ENCODE results near the gene NLRC5. TPM values are rescaled to one million over a fixed set of nuclear protein-coding genes. Genes with fewer than 3 reads are reported as not detected.

The NLRC5 gene
- total RNA-seq, 2 experiments from 2014 or later: 135 to 153 TPM

DNA sequence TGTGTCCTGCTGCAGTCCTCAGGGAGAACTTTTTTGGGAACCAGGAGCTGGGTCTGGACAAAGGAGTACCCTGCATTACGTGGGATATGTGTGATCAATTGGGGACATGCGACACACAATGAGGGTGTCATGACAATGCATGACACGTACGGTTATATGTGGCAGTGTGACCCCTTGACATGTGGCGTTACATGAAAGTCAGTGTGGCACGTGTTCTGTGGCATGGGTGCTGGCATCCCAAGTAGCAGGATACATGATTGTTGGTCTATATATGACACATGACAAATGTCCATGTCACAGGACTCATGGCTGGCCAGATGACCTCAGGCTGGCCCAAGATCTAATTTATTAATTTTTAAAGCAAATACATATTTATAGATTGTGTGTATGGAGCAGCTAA is 93.3 kb downstream of the NLRC5 start:
- intact Hi-C loops (cut with micrococcal nuclease): loop anchor here (10.0 kb wide), 1 partner anchor 212 kb away; no protein-coding TSS in a partner anchor
- Mint-ChIP-seq H3K27ac (no peak overlapping the region), H3K9me3 (no peaks in the 10 kb centered on the region), H3K27me3 (no peaks in the 10 kb centered on the region), H3K4me1 (ENCODE audit: low read depth) (peaks cover 10% of the 10 kb centered on the region), H3K4me3 (no peak overlapping the region), H3K36me3 (ENCODE audit: low read depth) (peaks cover 15% of the 10 kb centered on the region)
- ATAC-seq (no peak), DNase-seq (no peak)
- no peak for TF ChIP-seq CTCF (IDR thresholded peaks at IDR 0.05)
- CTCF ChIA-PET: interaction anchor here (1.1 to 10.1 kb wide), 13 partner anchors 14 to 214 kb away, joined by 3 to 114 read pairs (median 12); partner anchors contain the start of gene CPNE2
- POLR2A ChIA-PET: interaction anchor here (0.9 to 3.0 kb wide), 5 partner anchors 9 to 99 kb away, joined by 3 to 17 read pairs (median 4); partner anchors contain the start of gene CPNE2

GRCh38 chr16:57083485-57084126 is 94.2 kb downstream of the NLRC5 start:
- Mint-ChIP-seq H3K27ac (peak overlapping the region; percentile 56), H3K36me3 (ENCODE audit: low read depth) (peaks cover 15% of the 10 kb centered on the region), H3K27me3 (no peaks in the 10 kb centered on the region), H3K4me1 (ENCODE audit: low read depth) (peaks cover 10% of the 10 kb centered on the region), H3K4me3 (no peak overlapping the region), H3K9me3 (no peaks in the 10 kb centered on the region)
- TF ChIP-seq CTCF (IDR thresholded peaks at IDR 0.05): no peak
- DNase-seq: no peak
- CTCF ChIA-PET: interaction anchor here (0.6 to 10.1 kb wide), 42 partner anchors 9 to 334 kb away, joined by 3 to 114 read pairs (median 6); partner anchors contain the start of genes CPNE2, NLRC5, PSME3IP1 and RSPRY1
- intact Hi-C loops (cut with micrococcal nuclease): loop anchor here (2.0 to 10.0 kb wide), 2 partner anchors 85 to 211 kb away; no protein-coding TSS in a partner anchor
- peak; percentile 5 for ATAC-seq
- POLR2A ChIA-PET: interaction anchor here (0.6 to 3.0 kb wide), 12 partner anchors 9 to 150 kb away, joined by 3 to 17 read pairs (median 3); partner anchors contain the start of gene CPNE2

DNA sequence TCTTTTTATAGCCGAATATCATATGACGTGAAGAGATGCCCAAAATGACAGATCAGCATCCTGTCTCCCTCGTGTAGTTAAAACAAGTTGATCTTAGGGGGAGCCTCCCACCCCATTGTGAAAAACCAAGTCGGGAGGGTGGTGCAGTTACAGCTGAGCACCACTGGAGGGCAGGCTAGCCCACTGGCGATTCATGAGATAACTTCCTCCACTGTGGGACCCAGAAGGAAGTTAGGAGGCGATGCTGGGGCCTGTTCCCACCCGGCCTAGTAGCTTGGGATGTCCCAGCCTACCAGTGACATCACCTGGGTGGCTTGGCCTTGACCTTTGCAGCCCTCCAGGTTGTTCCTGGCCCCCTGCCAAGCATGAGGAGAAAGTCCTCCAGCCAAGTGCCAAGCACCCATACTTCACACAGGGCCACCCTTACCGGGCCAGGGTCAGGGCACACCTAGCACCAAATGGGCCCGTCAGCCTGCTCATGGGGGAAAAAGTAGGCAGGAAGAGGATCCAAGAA is 95.0 kb downstream of the NLRC5 start:
- DNase-seq (peak; percentile 88), ATAC-seq (peak; percentile 95)
- ChIA-PET CTCF (interaction anchor here (0.6 to 10.1 kb wide), 47 partner anchors 10 to 333 kb away, joined by 3 to 114 read pairs (median 4); partner anchors contain the start of genes CPNE2, NLRC5, PSME3IP1 and RSPRY1), POLR2A (interaction anchor here (0.7 to 3.0 kb wide), 9 partner anchors 9 to 153 kb away, joined by 3 to 17 read pairs (median 4); partner anchors contain the start of genes CPNE2 and NLRC5)
- Mint-ChIP-seq H3K4me3 (no peak overlapping the region), H3K27me3 (no peaks in the 10 kb centered on the region), H3K27ac (peak overlapping the region; percentile 56), H3K4me1 (ENCODE audit: low read depth) (peaks cover 10% of the 10 kb centered on the region), H3K36me3 (ENCODE audit: low read depth) (peaks cover 14% of the 10 kb centered on the region), H3K9me3 (no peaks in the 10 kb centered on the region)
- TF ChIP-seq CTCF (IDR thresholded peaks at IDR 0.05): peak; percentile 97
- intact Hi-C loops (cut with micrococcal nuclease): loop anchor here (2.0 to 10.0 kb wide), 2 partner anchors 84 to 210 kb away; no protein-coding TSS in a partner anchor

- intact Hi-C loops (cut with micrococcal nuclease): loop anchor here (2.0 to 10.0 kb wide), 2 partner anchors 84 to 210 kb away; no protein-coding TSS in a partner anchor
- ChIA-PET POLR2A (interaction anchor here (0.6 to 3.0 kb wide), 8 partner anchors 8 to 154 kb away, joined by 3 to 17 read pairs (median 4); partner anchors contain the start of genes CPNE2 and NLRC5), CTCF (interaction anchor here (0.6 to 10.1 kb wide), 36 partner anchors 12 to 332 kb away, joined by 3 to 114 read pairs (median 6); partner anchors contain the start of genes CPNE2, PSME3IP1 and RSPRY1)
- Mint-ChIP-seq H3K27ac (no peak overlapping the region), H3K9me3 (no peaks in the 10 kb centered on the region), H3K4me3 (no peak overlapping the region), H3K27me3 (no peaks in the 10 kb centered on the region), H3K4me1 (ENCODE audit: low read depth) (peaks cover 10% of the 10 kb centered on the region), H3K36me3 (ENCODE audit: low read depth) (peaks cover 11% of the 10 kb centered on the region)
- ATAC-seq (no peak), DNase-seq (no peak)
- TF ChIP-seq CTCF (IDR thresholded peaks at IDR 0.05): no peak
Measured at GRCh38 chr16:57084996-57085395, 95.6 kb downstream of the NLRC5 start.
